Ovary (tissue), 3 donors: Measurements from ENCODE around the gene TSPAN7.

Experiments
- CTCF ChIP-seq, 3 donors: fragments of 450-650 bp in 2 of 3; fragments of 200-600 bp in 1 of 3; IDR thresholded peaks; one replicate each; pipeline versions ENCODE4 v1.5.1 to v1.8.0; 2016 to 2022; ENCODE audit warnings: antibody characterized with exemption in 3 of 3, mild to moderate bottlenecking in 1 of 3
- POLR2A ChIP-seq: fragments of 450-650 bp; IDR thresholded peaks from one replicate; pipeline ENCODE4 v1.6.1; 2017; ENCODE audit warnings: antibody characterized with exemption, mild to moderate bottlenecking, moderate library complexity
- donor health status: DM: no; HTN: no; CAD: no.

GRCh38 chrX:38649221-38649620 lies 87.9 kb downstream of the TSPAN7 start:
- no peak for TF ChIP-seq POLR2A
- no peak for TF ChIP-seq CTCF (IDR thresholded peaks at IDR 0.05)
